SK-N-SH (cell line): ENCODE results near the gene TSHZ2. TPM values are rescaled to one million over a fixed set of nuclear protein-coding genes. Genes with fewer than 3 reads are reported as not detected.

Experiments used
- CTCF ChIA-PET: fragments of 300-600, 350-600 bp; formaldehyde crosslinking; extraction: SDS; loops from one replicate; lab custom pipeline; 2021; lab: Yijun Ruan, JAX
- POLR2A ChIA-PET: fragments of 350-600 bp; sonication (Branson Sonifier 250); formaldehyde crosslinking; extraction: SDS; loops from one replicate; lab custom pipeline; 2020; ENCODE audit warnings: antibody characterized with exemption, inconsistent platforms; lab: Yijun Ruan, JAX
- DNase-seq: peaks from one replicate; pipeline ENCODE4 v3.0.0; 2012
- H2AFZ ChIP-seq: fragments of 200-600 bp; sonication (generic); 2 replicates; pipeline ENCODE4 v1.8.1; 2016; ENCODE audit warnings: antibody characterized with exemption, mild to moderate bottlenecking, low read depth
- H3F3A ChIP-seq: fragments of 200-600 bp; sonication (generic); replicated peaks from 2 replicates; pipeline ENCODE3; 2016; ENCODE audit warnings: antibody characterized with exemption, mild to moderate bottlenecking; ENCODE audit not compliant: insufficient read depth
- H3K27ac ChIP-seq, 2 experiments: fragments of 200-500 bp in 1 of 2; fragments of 200-600 bp in 1 of 2; sonication (Bioruptor generic) in 1 of 2; sonication (generic), shearing (Covaris generic) in 1 of 2; 2 replicates each; pipeline versions ENCODE4 v1.5.1 to v1.6.1; 2014 to 2016; ENCODE audit warnings: low read depth in 2 of 2, inconsistent platforms in 1 of 2, low read length in 1 of 2, mild to moderate bottlenecking in 1 of 2, mixed read lengths in 1 of 2
- H3K27me3 ChIP-seq: fragments of 200-600 bp; sonication (generic), shearing (Covaris generic); 2 replicates; pipeline ENCODE4 v1.6.1; 2016; ENCODE audit warnings: mixed run types; ENCODE audit not compliant: insufficient read depth
- H3K36me3 ChIP-seq, 2 experiments: fragments of 200-500 bp in 1 of 2; fragments of 200-600 bp in 1 of 2; sonication (Bioruptor generic) in 1 of 2; sonication (generic) in 1 of 2; replicated peaks in 1 of 2; 2 replicates each; pipeline versions ENCODE3 to v1.5.1; 2014 to 2016; ENCODE audit warnings: low read length in 1 of 2, mild to moderate bottlenecking in 1 of 2; ENCODE audit not compliant: insufficient read depth in 2 of 2, control insufficient read depth in 1 of 2
- H3K4me1 ChIP-seq, 2 experiments: fragments of 200-500 bp in 1 of 2; fragments of 200-600 bp in 1 of 2; sonication (Bioruptor generic) in 1 of 2; sonication (generic), shearing (Covaris generic) in 1 of 2; 2 replicates each; pipeline versions ENCODE4 v1.5.1 to v1.6.1; 2014 to 2016; ENCODE audit warnings: low read depth in 1 of 2, low read length in 1 of 2, mixed run types in 1 of 2; ENCODE audit not compliant: insufficient read depth in 2 of 2, control insufficient read depth in 1 of 2
- H3K4me2 ChIP-seq: fragments of 200-600 bp; sonication (generic), shearing (Covaris generic); 2 replicates; pipeline ENCODE4 v1.6.1; 2017; ENCODE audit warnings: mixed run types
- H3K4me3 ChIP-seq, 2 experiments: fragments of 200-500 bp in 1 of 2; fragments of 200-600 bp in 1 of 2; sonication (Bioruptor generic) in 1 of 2; sonication (generic), shearing (Covaris generic) in 1 of 2; 2 replicates each; pipeline versions ENCODE4 v1.5.1 to v1.8.1; 2014 to 2016; ENCODE audit warnings: low read depth in 2 of 2, inconsistent platforms in 1 of 2, low read length in 1 of 2, mild to moderate bottlenecking in 1 of 2, mixed read lengths in 1 of 2, moderate library complexity in 1 of 2
- H3K79me2 ChIP-seq: fragments of 200-600 bp; sonication (generic); 2 replicates; pipeline ENCODE4 v1.8.1; 2017; ENCODE audit warnings: mild to moderate bottlenecking; ENCODE audit not compliant: insufficient read depth
- H3K9ac ChIP-seq: fragments of 200-600 bp; sonication (generic); 2 replicates; pipeline ENCODE4 v1.6.1; 2017; ENCODE audit warnings: mixed run types
- H3K9me2 ChIP-seq: fragments of 200-600 bp; sonication (generic); 2 replicates; pipeline ENCODE4 v1.6.1; 2017; ENCODE audit warnings: mixed run types
- H3K9me3 ChIP-seq: fragments of 200-600 bp; sonication (generic); 2 replicates; pipeline ENCODE4 v1.6.1; 2017; ENCODE audit warnings: mixed run types, mild to moderate bottlenecking, moderate library complexity
- H4K20me1 ChIP-seq: fragments of 200-600 bp; sonication (generic); 2 replicates; pipeline ENCODE4 v1.6.1; 2017; ENCODE audit warnings: mild to moderate bottlenecking, mixed run types; ENCODE audit not compliant: insufficient read depth
- CTCF ChIP-seq: fragments of 200-600 bp; sonication (generic); IDR thresholded peaks from 2 replicates; pipeline ENCODE4 v1.6.1; 2017; ENCODE audit warnings: antibody characterized with exemption, mild to moderate bottlenecking, moderate library complexity
- EZH2phosphoT487 ChIP-seq: fragments of 200-600 bp; sonication (generic); IDR thresholded peaks from 2 replicates; pipeline ENCODE4 v1.6.1; 2017; ENCODE audit warnings: low read depth, mixed run types, mild to moderate bottlenecking, antibody characterized with exemption, moderate library complexity, borderline replicate concordance
- FOXM1 ChIP-seq: IDR thresholded peaks from 2 replicates; pipeline ENCODE4 v1.4.0; 2012; ENCODE audit warnings: low read depth, mild to moderate bottlenecking
- GABPA ChIP-seq: IDR thresholded peaks from 2 replicates; pipeline ENCODE4 v1.4.0; 2012; ENCODE audit warnings: low read depth, mild to moderate bottlenecking
- GATA2 ChIP-seq: sonication (generic); formaldehyde crosslinking; IDR thresholded peaks from 2 replicates; pipeline ENCODE4 v1.5.0; 2020; ENCODE audit warnings: mild to moderate bottlenecking, missing genetic modification reagents
- JUND ChIP-seq: IDR thresholded peaks from 2 replicates; pipeline ENCODE4 v1.4.0; 2012
- MAX ChIP-seq: IDR thresholded peaks from 2 replicates; pipeline ENCODE4 v1.4.0; 2012; ENCODE audit warnings: low read depth
- MEF2A ChIP-seq: IDR thresholded peaks from 2 replicates; pipeline ENCODE4 v1.4.0; 2012; ENCODE audit warnings: low read depth, borderline replicate concordance
- NFIC ChIP-seq: IDR thresholded peaks from 2 replicates; pipeline ENCODE4 v1.4.0; 2012; ENCODE audit warnings: borderline replicate concordance
- NRF1 ChIP-seq: IDR thresholded peaks from 2 replicates; pipeline ENCODE4 v1.6.1; 2012; ENCODE audit warnings: low read depth, mild to moderate bottlenecking, low read length
- POLR2AphosphoS5 ChIP-seq: IDR thresholded peaks from 2 replicates; pipeline ENCODE4 v1.6.1; 2012; ENCODE audit warnings: low read depth, low read length
- RAD21 ChIP-seq: IDR thresholded peaks from 2 replicates; pipeline ENCODE4 v1.6.1; 2012; ENCODE audit warnings: mild to moderate bottlenecking, low read length
- RCOR1 ChIP-seq: fragments of 150-350 bp; IDR thresholded peaks from 2 replicates; pipeline ENCODE4 v1.6.1; 2017; ENCODE audit warnings: antibody characterized with exemption, low read length
- REST ChIP-seq: IDR thresholded peaks from 2 replicates; pipeline ENCODE4 v1.6.1; 2012; ENCODE audit warnings: mild to moderate bottlenecking, low read depth, low read length, moderate library complexity
- RXRA ChIP-seq: IDR thresholded peaks from 2 replicates; pipeline ENCODE4 v1.4.0; 2012; ENCODE audit warnings: low read depth, mild to moderate bottlenecking, borderline replicate concordance
- SIN3A ChIP-seq: IDR thresholded peaks from 2 replicates; pipeline ENCODE4 v1.6.1; 2012; ENCODE audit warnings: low read depth, mild to moderate bottlenecking, low read length, moderate library complexity, borderline replicate concordance
- TCF12 ChIP-seq: IDR thresholded peaks from 2 replicates; pipeline ENCODE4 v1.4.0; 2012
- USF2 ChIP-seq: fragments of 150-350 bp; IDR thresholded peaks from 2 replicates; pipeline ENCODE4 v1.6.1; 2017; ENCODE audit warnings: antibody characterized with exemption, low read length, low read depth, borderline replicate concordance
- YY1 ChIP-seq: IDR thresholded peaks from 2 replicates; pipeline ENCODE4 v1.4.0; 2012; ENCODE audit warnings: low read depth, mild to moderate bottlenecking
- WGBS: methylation state at CpG from one replicate; pipeline ENCODE4 v1.1.6; 2017; ENCODE audit warnings: low lambda C conversion rate; 5-methylcytosine and 5-hydroxymethylcytosine counted together
- polyA plus RNA-seq, 3 experiments: library from polyadenylated mRNA; depleted of rRNA; stranded (reverse); fragments of >200 nt; gene quantifications; 2 replicates each; pipeline ENCODE4 v1.2.3, GENCODE V29; 2012
- TF ChIP-seq, protein P1 (sequence below): IDR thresholded peaks from 2 replicates; pipeline ENCODE4 v1.4.0; 2012; ENCODE audit warnings: low read depth, borderline replicate concordance

TSHZ2 gene
- polyA plus RNA-seq, 1 of the 3 experiments (the other 2 are of a cell fraction), result 0.13 TPM

- TF ChIP-seq SIN3A, result no peak
- TF ChIP-seq, protein P1, sequence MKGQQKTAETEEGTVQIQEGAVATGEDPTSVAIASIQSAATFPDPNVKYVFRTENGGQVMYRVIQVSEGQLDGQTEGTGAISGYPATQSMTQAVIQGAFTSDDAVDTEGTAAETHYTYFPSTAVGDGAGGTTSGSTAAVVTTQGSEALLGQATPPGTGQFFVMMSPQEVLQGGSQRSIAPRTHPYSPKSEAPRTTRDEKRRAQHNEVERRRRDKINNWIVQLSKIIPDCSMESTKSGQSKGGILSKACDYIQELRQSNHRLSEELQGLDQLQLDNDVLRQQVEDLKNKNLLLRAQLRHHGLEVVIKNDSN, result no peak
- no peak for TF ChIP-seq POLR2AphosphoS5
- TF ChIP-seq REST, result no peak
- TF ChIP-seq FOXM1, result no peak
- no peak for TF ChIP-seq MAX
- TF ChIP-seq MEF2A, result no peak
- TF ChIP-seq, all 33 proteins: peak for 0
- Histone ChIP-seq H3K4me2 (no peak overlapping the region), H3K9me3 (no peaks in the 10 kb centered on the region), H3K27me3 (no peaks in the 10 kb centered on the region), H3K79me2 (no peaks in the 10 kb centered on the region), H2AFZ (no peak overlapping the region), H3K36me3 (no peaks in the 10 kb centered on the region), H3K4me3 (no peak overlapping the region), H3K27ac (no peak overlapping the region), H3K9ac (no peak overlapping the region), H3K4me1 (no peaks in the 10 kb centered on the region), H3K9me2 (no peaks in the 10 kb centered on the region), H3F3A (no peaks in the 10 kb centered on the region), H4K20me1 (no peaks in the 10 kb centered on the region)
- no peak for DNase-seq
- CTCF ChIA-PET, result interaction anchor here (1.2 to 1.8 kb wide), 2 partner anchors 28 to 110 kb away, joined by 3 to 6 read pairs; no protein-coding TSS in a partner anchor
- POLR2A ChIA-PET, result no interaction called here
- 44% methylated on average over 5 of the region's 5 CpGs for WGBS
Observed at GRCh38 chr20:53059848-53060247, 87.7 kb downstream of the TSHZ2 start.

DNA sequence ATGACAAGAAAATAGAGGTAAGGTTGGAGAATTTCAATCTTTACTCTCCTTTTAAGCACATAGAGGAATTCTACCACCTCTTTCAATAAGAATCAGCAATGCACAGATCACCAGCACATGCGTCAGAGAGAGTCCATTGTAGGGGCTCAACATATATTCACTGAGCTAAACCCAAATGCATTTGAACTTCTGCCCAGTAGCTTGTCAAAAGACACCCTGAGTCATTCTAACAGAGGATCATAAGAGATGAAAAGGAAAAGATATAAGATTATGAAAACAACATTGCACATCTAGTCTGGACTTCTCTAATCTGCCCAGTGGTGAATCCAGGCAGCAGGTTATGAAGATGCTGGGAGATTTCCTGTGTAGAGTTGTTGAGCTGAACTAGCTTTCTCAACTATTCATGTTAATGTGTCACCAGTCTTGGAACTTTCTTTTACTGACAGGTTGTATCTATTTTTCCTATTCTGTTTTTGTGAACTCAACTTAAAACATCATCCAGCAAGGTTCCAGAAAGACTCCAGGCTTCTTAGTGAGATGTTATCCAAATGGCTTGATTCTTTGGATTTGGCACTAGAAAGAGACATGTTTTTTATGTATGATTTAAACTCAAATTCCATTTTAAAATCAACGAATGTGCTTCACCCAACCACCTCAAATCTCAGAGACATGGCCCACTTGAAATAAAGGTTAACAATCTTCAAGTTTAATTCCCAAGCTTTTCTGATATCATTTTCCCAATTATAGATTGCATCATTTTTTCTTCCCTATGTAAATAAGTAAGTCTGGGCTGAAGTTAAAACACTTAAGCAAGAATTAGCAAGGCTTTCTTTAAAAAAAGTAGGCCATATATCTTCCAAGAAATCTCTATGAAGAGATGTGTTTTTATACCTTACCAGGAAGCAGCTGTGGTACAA lies 89.3 kb downstream of the TSHZ2 start:
- Histone ChIP-seq H3K9me2 (no peaks in the 10 kb centered on the region), H3K27ac (no peak overlapping the region), H4K20me1 (no peaks in the 10 kb centered on the region), H3K4me3 (no peak overlapping the region), H3K9me3 (no peaks in the 10 kb centered on the region), H3K4me2 (no peak overlapping the region), H3K9ac (no peak overlapping the region), H3K79me2 (no peaks in the 10 kb centered on the region), H3F3A (no peaks in the 10 kb centered on the region), H3K36me3 (no peaks in the 10 kb centered on the region), H2AFZ (no peak overlapping the region), H3K27me3 (no peaks in the 10 kb centered on the region), H3K4me1 (no peaks in the 10 kb centered on the region)
- CTCF ChIA-PET, result interaction anchor here (1.3 to 1.8 kb wide), 2 partner anchors 12 to 108 kb away, joined by 3 to 6 read pairs; no protein-coding TSS in a partner anchor
- WGBS, result 40% methylated on average over 2 of the region's 2 CpGs
- POLR2A ChIA-PET, result no interaction called here
- DNase-seq, result no peak
- no peak for TF ChIP-seq NFIC
- TF ChIP-seq RXRA, result no peak
- no peak for TF ChIP-seq TCF12
- TF ChIP-seq YY1, result no peak
- TF ChIP-seq SIN3A, result no peak
- no peak for TF ChIP-seq CTCF
- no peak for TF ChIP-seq EZH2phosphoT487
- no peak for TF ChIP-seq JUND
- no peak for TF ChIP-seq GABPA
- no peak for TF ChIP-seq RAD21
- no peak for TF ChIP-seq GATA2 (CRISPR knock-in tag)
- TF ChIP-seq USF2, result no peak
- no peak for TF ChIP-seq RCOR1
- TF ChIP-seq MEF2A, result no peak
- no peak for TF ChIP-seq NRF1
- no peak for TF ChIP-seq POLR2AphosphoS5
